Ramos (cell line): Measurements from ENCODE around the gene SRGAP2B.
"Not testable (repeated sequence)": the region's sequence is repeated elsewhere in the genome, so short reads cannot be mapped to it uniquely, and the experiment has no call there.

Source experiments
- in situ Hi-C: fragments of 300-500 bp; cut with MboI; formaldehyde crosslinking; loops from one replicate; pipeline ENCODE4 v1.14.3; 2022; ENCODE audit warnings: low sequenced_read_pairs; ENCODE audit not compliant: unreplicated experiment

SRGAP2B gene

GRCh38 chr1:145095284-145096057 is at the start of gene SRGAP2B, which contains the start of gene FAM72D:
TSS of gene SRGAP2B (minus strand) at chr1:145095328. CDS start at chr1:145092901, 2,427 bp downstream.
TSS of gene FAM72D (plus strand) at chr1:145095974. CDS start at chr1:145096848, 874 bp downstream.
- in situ Hi-C loops: not testable (repeated sequence)

DNA sequence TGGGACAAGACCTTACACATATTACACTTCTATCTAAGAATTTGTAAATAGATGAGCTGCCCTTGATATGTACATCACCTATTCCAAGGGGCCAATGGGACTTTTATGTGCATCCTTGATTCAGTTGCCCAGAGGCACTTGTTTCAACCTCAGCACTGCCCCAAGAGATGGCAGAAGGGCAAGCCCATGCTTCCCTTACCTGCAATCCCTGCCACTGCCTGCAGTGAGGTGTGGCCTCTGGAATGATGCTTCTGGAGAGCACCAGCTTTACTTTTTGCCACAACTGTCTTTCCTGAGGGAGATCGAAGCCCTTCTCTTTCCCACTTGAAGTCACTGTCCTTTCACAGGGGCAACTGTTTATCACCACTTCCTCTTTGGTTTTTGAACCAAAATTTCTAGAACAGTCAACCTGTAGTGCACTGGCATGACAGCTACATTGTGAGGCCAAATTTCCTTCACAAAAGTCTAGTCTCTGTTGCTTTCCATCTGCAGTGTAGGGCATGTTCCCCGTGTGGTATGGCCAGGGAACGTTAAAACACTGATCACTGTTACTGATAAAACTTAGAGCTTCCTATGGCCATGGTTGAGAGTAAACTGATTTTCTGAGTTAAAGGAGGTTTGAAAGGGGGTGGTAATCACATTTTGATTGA is 49.3 kb upstream of the SRGAP2B start:
- in situ Hi-C loops: not testable (repeated sequence)

- in situ Hi-C loops: not testable (repeated sequence)
Observed at GRCh38 chr1:145140549-145140948, 45.4 kb upstream of the SRGAP2B start.

DNA sequence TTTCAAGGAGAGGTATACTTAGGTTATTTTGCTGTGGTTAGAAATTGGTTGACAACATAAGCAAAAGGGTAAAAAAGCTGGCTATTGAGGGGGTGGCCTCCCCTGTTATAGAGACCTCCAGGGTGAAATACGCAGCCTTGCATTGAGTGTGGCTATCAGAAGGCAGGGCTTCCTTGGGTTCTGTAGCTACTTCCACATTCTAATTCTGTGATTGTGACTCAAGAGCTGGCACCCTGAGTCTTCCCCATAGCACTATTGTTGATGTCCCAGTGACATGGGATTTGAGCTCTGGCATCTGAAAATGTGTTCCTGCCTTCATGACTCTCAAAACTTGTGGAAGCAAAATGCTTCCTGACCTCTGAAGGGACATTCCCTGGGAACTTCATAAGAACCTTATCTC is 39.3 kb upstream of the SRGAP2B start:
- in situ Hi-C loops: not testable (repeated sequence)

DNA sequence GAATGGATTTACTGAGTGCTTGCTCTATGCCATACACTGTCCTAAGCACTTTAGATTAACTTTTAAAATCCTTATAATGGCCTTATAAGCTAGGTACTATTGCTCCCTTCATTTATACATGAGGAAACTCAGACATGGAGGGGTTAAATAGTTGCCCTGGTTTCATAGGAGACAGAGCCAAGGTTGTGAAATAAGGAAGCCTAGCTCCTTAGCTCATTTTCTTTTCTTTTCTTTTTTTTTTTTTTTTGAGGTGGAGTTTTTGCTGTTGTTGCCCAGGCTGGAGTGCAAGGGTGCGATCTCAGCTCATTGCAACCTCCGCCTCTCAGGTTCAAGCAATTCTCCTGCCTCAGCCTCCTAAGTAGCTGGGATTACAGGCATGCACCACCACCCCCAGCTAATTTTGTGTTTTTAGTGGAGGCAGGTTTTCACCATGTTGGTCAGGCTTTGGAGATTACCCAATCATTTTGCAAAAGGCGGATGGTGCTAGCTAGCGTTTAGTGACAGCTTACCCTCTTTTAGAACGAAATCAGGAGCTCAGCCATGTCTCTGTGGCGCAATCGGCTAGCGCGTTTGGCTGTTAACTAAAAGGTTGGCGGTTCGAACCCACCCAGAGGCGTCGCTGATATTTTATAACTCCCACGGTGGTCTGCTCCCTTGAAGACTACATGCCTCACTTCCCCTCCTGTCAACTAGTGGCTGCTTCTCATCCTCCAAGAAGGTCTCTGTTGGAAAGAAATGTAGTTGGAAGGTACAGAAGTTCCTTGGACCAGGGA is 33.8 kb upstream of the SRGAP2B start:
- in situ Hi-C loops: not testable (repeated sequence)

DNA sequence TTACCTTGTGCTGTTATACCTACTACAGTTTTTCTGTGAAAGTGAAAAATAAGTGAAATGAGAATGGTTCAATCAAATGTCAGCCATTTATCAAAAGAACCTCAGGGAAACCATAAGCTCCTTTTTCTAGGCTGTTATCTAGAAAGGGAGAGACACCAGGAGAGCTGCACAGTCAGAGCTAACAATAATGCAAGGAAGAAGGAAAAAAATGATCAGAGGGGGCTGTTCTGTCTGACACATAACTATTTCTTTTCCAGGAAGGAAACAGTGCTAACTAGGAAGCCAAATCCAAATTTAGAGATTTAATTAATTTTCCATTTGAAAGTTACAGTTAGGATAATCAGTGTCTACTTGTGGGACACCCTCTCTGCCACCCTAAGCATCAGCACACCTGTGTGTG is 32.0 kb upstream of the SRGAP2B start:
- in situ Hi-C loops: not testable (repeated sequence)

- in situ Hi-C loops: not testable (repeated sequence)
Observed at GRCh38 chr1:145125112-145125511, 30.0 kb upstream of the SRGAP2B start.

DNA sequence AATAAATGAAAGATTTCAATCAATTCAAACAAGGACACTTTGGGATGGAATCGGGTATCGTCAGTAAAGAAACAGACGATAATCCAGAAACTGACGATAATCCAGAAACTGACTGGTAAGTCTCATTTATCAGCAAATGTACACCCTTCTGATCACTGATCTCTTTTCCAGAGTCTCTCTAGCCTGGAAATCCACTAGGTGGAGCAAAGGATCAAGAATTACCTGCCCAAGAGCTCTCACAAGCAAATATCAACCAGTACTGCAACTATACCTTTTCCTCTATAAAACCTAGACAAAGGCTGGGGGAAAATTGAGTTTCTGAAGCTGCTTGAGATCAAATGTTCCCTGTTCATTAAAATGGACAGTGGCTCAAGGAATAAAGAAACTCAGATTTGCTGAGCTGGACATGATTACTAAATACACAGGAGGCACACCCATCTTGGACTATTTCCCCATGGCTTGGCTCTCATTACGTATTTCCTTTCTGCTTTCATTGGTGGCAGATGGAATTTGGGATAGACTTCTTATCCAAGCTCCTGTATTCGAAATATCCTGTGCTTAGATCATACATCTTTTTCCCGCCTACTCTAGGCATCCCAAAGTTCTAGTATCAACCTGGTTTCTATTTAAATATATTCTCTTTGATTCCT is 29.0 kb upstream of the SRGAP2B start:
- in situ Hi-C loops: not testable (repeated sequence)

GRCh38 chr1:145123062-145123395 is 27.9 kb upstream of the SRGAP2B start:
- in situ Hi-C loops: not testable (repeated sequence)

DNA sequence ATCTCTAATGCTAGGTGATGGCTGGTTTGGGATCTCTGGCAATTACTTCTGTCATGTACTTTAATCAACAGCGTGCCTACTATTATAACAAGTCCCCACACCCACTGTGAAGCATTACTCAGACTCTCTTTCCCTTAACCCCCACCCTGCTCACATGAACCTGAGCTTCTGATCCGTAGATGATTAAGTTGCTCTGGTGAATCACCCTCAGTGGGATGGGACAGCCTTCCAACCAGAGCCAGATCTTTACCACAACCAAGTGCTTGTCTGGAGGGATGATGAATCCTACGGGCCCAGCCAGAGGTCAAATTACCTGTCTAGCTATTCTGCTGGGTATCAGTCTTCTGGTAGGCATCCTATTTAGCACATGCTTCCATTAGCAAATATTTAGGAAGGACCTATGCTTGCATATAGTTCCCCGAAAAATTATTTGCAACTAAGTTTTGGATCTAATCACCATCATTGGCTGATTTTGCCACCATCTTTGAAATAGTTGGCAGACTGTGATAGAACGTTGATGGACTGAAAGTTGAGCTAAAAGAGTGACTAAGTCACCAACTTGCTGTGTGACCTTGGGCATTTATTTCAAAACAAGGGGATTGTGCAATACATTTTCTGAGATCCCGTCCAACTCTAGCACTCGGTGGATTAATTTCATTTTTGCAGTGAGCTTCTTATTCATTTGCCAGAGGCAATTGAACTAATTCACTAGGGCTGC is 27.4 kb upstream of the SRGAP2B start:
- in situ Hi-C loops: not testable (repeated sequence)

- in situ Hi-C loops: not testable (repeated sequence)
Observed at GRCh38 chr1:145119842-145120241, 24.7 kb upstream of the SRGAP2B start.

DNA sequence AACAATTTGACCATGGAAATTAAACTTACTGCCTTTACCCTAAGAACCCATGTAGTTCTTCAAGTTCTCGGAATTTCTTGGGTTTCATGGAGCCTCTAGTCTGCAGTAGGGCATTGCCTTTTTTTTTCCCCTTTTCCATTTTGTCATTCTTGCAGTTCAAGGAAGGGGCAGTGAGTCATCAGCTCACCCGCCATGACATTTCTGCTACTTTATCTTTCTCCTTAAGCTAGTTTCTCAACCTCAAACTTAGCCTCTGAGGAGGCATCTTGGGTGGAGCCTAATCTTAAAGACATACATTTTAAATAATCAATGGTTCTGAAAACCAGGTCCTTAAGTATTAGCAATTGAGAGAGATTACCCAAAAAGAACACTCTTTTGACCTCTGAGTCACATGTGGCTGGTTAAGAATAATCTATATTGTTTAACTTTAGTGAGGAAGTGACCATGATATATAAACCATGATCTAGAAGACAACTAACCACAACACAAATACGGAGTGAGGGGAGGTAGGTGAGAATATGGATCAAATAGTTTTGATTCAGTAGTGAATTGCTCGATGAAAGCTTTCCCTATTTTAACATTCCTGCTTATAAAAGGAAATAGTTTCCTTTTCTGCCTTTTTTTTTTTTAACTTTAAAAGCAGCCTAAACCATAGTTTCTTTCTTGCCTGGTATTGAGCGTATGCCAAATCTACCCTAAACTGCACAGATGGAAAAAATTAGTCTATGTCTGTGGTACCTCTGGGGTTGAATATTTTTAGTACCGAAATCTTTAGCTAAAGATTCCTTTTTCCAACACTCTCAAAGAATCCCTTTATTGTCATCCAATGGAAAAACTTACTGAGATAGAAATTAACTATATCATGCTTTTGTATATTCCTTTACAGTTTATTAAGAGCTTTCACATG is 20.7 kb upstream of the SRGAP2B start:
- in situ Hi-C loops: not testable (repeated sequence)

DNA sequence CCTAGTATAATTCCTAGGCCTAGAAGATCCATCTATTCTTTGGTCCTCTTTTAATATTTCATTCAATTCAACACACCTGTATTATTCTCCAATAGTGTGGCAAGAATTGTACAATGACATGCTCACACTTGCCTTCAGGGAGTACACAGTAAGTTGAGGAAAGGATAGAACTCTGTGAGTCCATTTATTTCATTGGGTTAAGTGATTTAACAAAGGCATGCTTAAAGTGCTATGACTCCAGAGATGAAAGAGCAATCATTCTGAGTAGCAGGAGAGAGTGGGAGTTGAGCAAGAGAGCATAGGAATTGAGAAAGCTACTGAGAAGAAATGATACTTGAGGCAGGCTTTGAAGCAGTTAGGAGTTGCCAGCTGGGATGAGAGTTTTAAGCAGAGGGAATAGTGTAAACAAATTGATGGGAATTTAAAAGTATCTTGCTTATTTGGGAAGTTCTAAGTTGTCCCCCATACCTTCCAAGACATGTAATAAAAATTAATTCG is 19.5 kb upstream of the SRGAP2B start:
- in situ Hi-C loops: not testable (repeated sequence)

- in situ Hi-C loops: not testable (repeated sequence)
Observed at GRCh38 chr1:145112703-145113102, 17.6 kb upstream of the SRGAP2B start.

DNA sequence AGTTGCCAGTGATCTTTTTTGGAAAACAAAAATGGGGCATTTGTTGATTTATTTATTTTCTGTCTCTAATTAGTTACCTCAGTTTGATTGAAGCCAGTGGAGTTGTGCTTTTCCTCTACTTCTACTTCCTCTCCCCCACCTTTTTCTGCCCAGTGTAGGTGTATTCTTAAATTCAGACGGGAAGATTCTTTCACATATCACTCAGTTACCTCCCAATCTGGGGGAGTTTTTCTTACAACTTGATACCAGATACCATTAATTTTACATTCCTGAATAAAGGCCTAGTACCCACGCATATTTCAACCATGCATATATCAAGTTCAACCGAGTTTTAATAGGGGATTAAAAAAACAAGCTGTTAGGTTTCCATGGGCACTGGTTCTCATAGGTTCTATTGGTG is 16.5 kb upstream of the SRGAP2B start:
- in situ Hi-C loops: not testable (repeated sequence)

DNA sequence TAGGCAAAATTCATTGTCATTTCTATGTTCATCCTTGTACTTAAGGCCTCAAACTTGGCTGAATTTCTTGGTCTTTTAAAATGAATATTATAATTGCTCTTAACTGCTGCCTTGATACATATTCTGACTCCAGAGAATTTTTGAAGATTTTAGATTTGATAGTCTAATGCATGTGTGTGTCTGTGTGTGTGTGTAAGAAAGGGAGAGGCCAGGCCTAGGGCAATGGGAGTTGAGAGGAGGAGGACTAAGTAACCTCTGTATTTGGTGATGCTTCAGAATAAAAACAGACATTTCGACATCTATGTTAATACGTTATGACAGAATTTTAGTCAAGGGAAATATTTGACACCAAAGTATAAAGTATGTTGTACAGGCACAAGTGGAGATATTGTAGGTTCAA is 8.2 kb upstream of the SRGAP2B start:
- in situ Hi-C loops: not testable (repeated sequence)

GRCh38 chr1:145101725-145102124 is 6.6 kb upstream of the SRGAP2B start:
- in situ Hi-C loops: not testable (repeated sequence)

GRCh38 chr1:145094655-145095211 is 395 bp downstream of the SRGAP2B start:
- in situ Hi-C loops: not testable (repeated sequence)
